Measurements from ENCODE around the gene CUBN.
A peak's percentile ranks its signal among the peaks of the same experiment; 100 is the strongest.

CUBN gene

GRCh38 chr10:17100586-17100985 is 29.0 kb downstream of the CUBN start:
- no peak for DNase-seq

GRCh38 chr10:17098012-17098411 is 31.6 kb downstream of the CUBN start:
- DNase-seq: no peak

GRCh38 chr10:17094844-17095243 is 34.8 kb downstream of the CUBN start:
- DNase-seq: no peak

- DNase-seq: no peak
Observed at GRCh38 chr10:17092986-17093803, 36.4 kb downstream of the CUBN start.

GRCh38 chr10:17092216-17092944 is 37.2 kb downstream of the CUBN start:
- DNase-seq: no peak

GRCh38 chr10:17088118-17088806 is 41.3 kb downstream of the CUBN start:
- no peak for DNase-seq

GRCh38 chr10:17086865-17087367 is 42.7 kb downstream of the CUBN start:
- no peak for DNase-seq

- no peak for DNase-seq
Observed at GRCh38 chr10:17085011-17085725, 44.4 kb downstream of the CUBN start.

GRCh38 chr10:17084258-17084657 is 45.4 kb downstream of the CUBN start:
- no peak for DNase-seq

- no peak for DNase-seq
Observed at GRCh38 chr10:17081431-17081830, 48.2 kb downstream of the CUBN start.

- no peak for DNase-seq
Observed at GRCh38 chr10:17077890-17078289, 51.7 kb downstream of the CUBN start.

- no peak for DNase-seq
Observed at GRCh38 chr10:17077346-17077781, 52.2 kb downstream of the CUBN start.

GRCh38 chr10:17076626-17077345 is 52.8 kb downstream of the CUBN start:
- no peak for DNase-seq

- no peak for DNase-seq
Observed at GRCh38 chr10:17075533-17076359, 53.9 kb downstream of the CUBN start.

GRCh38 chr10:17074541-17074847 is 55.1 kb downstream of the CUBN start:
- no peak for DNase-seq

- DNase-seq: no peak
Observed at GRCh38 chr10:17073725-17074540, 55.7 kb downstream of the CUBN start.

GRCh38 chr10:17068953-17069352 is 60.7 kb downstream of the CUBN start:
- DNase-seq: no peak

- DNase-seq: peak; percentile 10
Observed at GRCh38 chr10:17067376-17068264, 62.0 kb downstream of the CUBN start.

- no peak for DNase-seq
Observed at GRCh38 chr10:17066807-17067206, 62.8 kb downstream of the CUBN start.
